ENCODE results near the gene AQP3. TPM values are rescaled to one million over a fixed set of nuclear protein-coding genes. Genes with fewer than 3 reads are reported as not detected.
A peak's percentile ranks its signal among the peaks of the same experiment; 100 is the strongest.

Gene AQP3
- total RNA-seq, 1 donor from 2014 or later: 33.1 TPM

DNA sequence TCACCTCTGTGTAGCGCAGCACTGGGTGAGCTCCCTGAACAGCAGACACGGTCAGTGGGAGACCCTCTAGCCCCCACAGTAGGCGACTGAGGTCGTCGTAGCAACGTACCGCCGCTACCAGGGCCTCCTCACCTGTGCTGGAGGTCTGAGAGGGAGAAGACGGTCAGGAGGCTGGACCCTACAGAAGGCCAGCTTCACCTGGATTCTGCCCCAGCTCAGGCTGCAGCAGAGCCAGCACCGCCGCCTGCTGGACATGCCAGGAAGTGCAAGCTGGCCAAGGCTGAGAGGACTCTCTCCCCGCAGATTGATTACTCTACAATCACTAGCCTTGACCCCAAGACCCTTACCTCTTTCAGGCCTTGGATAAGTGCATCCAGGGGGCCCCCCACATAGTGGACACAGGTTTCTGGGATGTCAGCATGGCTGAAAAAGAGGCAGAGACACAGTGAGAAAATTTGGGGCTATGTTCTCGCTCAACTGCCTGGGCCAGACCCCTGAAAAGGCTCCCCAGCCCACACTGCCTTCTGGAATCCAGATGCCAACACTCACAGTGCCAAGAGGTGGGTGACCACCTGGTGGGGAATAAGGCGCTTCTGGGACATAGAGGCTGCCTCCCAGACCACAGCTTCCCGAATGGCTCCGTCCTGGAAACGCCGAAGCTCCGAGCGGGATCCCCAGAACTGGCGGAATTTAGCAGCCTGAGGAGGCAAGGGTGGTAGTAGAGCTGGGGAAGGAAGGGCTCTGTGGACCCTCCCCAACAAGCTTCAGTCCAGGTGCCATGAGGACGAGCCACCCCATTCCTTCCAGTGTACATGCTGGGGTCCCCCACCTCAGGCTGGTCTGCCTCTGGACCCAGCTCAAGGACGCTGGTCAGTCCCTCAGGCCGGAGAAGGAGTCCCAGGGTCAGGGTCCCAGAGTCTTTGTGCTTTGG is 19.4 kb upstream of the AQP3 start:
- H3K27me3 Mint-ChIP-seq: no peaks in the 10 kb centered on the region
- H3K4me1 Mint-ChIP-seq (ENCODE audit: unreplicated experiment): peaks cover 5% of the 10 kb centered on the region
- TF ChIP-seq CTCF (conservative IDR thresholded peaks at IDR 0.05): peak; percentile 94
- peak; percentile 82 for DNase-seq (ENCODE audit: extremely low spot score, unreplicated experiment)
- no peak overlapping the region for H3K27ac Mint-ChIP-seq
- no peaks in the 10 kb centered on the region for H3K9me3 Mint-ChIP-seq
- no peak overlapping the region for H3K4me3 Mint-ChIP-seq
- H3K36me3 Mint-ChIP-seq: peaks cover 10% of the 10 kb centered on the region

DNA sequence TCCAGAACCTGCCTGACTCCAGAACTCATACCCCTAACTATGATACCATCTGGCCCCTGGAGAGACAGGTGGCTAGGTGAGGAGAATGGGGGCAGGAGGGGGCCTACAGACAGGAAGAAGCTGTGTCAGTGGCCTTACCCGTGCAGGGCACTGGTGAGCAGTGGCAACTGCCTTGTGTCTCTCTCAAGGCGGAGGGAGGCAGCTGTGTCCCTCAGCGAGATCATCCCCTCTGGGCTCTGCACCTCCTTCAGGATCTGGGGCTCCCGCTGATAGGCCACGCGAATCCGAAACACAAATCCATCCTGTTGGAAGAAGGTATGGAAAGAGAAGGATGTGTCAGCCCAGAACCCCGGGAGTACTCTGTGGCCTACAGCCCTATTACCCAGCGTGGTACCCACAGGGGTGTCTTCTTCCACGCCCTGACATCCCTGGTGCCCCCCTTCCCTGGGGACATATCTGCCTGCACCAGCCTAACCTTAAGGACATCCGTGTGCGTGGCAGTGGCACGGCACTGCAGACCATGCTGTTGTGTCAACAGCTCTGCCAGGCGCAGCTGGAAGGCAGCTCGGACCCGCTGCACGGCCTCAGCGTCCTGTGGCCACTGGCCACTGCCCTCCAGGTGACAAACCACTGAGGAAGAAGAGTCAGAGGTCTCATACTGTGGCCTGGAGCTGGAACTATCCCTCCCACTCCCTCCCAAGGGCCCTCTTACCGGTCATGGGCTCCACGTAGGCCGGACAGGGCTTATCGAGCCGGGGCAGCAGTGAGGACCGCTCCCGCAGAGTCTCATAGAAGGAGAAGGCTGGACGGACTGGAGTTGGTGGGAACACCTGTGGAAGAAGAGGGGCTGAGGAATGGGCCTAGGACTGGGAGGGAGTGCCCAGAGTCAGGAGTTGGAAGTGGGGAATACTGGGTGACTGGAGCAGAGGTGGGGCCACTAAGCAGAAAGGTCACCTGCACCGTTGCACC is 18.5 kb upstream of the AQP3 start:
- Mint-ChIP-seq H3K9me3 (no peaks in the 10 kb centered on the region), H3K27me3 (no peaks in the 10 kb centered on the region), H3K27ac (no peak overlapping the region), H3K4me3 (no peak overlapping the region), H3K36me3 (peaks cover 3% of the 10 kb centered on the region), H3K4me1 (ENCODE audit: unreplicated experiment) (no peaks in the 10 kb centered on the region)
- no peak for TF ChIP-seq CTCF (conservative IDR thresholded peaks at IDR 0.05)
- no peak for DNase-seq (ENCODE audit: extremely low spot score, unreplicated experiment)

- Mint-ChIP-seq H3K4me3 (no peak overlapping the region), H3K27ac (no peak overlapping the region), H3K4me1 (ENCODE audit: unreplicated experiment) (no peaks in the 10 kb centered on the region), H3K36me3 (peaks cover 3% of the 10 kb centered on the region), H3K27me3 (no peaks in the 10 kb centered on the region), H3K9me3 (no peaks in the 10 kb centered on the region)
- DNase-seq (ENCODE audit: extremely low spot score, unreplicated experiment): no peak
- no peak for TF ChIP-seq CTCF (conservative IDR thresholded peaks at IDR 0.05)
These were observed 17.7 kb upstream of the AQP3 start for GRCh38 chr9:33465096-33465495.

DNA sequence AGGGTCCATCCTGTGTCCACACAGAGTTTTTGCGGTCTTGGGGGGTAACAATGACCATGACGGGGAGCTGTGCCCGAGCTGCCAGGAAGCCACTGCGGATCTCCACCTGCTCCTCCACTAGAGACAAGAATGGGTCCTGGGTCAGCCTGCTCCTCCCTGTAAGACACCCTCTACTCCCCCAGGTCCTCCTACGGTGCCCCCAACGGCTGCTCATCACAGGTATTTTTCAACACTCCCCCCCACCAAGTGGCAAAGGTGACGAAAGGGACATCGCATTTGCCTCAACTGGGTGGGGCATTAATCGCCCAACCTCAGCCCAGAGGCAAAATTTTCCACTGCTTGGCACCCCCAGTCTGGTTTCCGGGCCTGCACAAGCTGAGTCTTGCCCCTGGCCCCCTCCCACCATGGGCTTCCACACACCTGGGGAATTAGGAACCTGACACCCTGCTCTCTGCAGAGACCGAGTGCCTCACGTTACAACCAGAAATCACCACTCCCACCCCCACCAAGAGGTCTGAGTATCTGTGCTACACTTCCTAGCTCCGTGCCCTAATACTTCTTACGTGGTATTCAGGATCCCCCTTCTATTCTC is 16.7 kb upstream of the AQP3 start:
- Mint-ChIP-seq H3K36me3 (peaks cover 3% of the 10 kb centered on the region), H3K27me3 (no peaks in the 10 kb centered on the region), H3K4me3 (no peak overlapping the region), H3K4me1 (ENCODE audit: unreplicated experiment) (no peaks in the 10 kb centered on the region), H3K27ac (no peak overlapping the region), H3K9me3 (no peaks in the 10 kb centered on the region)
- DNase-seq (ENCODE audit: extremely low spot score, unreplicated experiment): no peak
- no peak for TF ChIP-seq CTCF (conservative IDR thresholded peaks at IDR 0.05)

DNA sequence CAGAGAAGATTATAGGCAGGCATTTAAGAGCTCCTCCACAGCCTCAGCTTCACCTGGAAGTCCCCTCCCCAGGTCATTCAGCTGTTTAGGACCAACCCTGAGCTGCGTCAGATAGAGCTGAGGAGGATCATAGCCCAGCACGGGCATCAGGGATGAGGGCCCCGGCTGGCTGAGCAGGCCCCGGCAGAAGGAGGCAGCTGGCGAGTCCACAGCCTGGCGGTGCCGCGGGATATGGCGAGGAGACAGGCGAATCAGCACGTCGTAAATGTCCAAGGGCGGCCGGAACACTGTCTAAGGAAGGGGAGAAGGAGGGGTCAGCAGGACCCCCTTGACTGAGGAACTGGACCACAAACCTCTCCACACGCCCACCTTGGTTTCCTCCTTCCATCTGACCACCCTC is 15.8 kb upstream of the AQP3 start:
- Mint-ChIP-seq H3K27me3 (no peaks in the 10 kb centered on the region), H3K9me3 (no peaks in the 10 kb centered on the region), H3K36me3 (peaks cover 3% of the 10 kb centered on the region), H3K27ac (no peak overlapping the region), H3K4me3 (no peak overlapping the region), H3K4me1 (ENCODE audit: unreplicated experiment) (peaks cover 5% of the 10 kb centered on the region)
- DNase-seq (ENCODE audit: extremely low spot score, unreplicated experiment): no peak
- no peak for TF ChIP-seq CTCF (conservative IDR thresholded peaks at IDR 0.05)

Measured in type B pancreatic cell (in vitro differentiated cells).